ENCODE data around the gene PHKB. TPM values are rescaled to one million over a fixed set of nuclear protein-coding genes. Genes with fewer than 3 reads are reported as not detected.

The PHKB gene
- total and polyA plus RNA-seq, 2 donors (not counting 1 experiment from before 2014, with no cell fraction given), result 50.4 to 223 TPM

DNA sequence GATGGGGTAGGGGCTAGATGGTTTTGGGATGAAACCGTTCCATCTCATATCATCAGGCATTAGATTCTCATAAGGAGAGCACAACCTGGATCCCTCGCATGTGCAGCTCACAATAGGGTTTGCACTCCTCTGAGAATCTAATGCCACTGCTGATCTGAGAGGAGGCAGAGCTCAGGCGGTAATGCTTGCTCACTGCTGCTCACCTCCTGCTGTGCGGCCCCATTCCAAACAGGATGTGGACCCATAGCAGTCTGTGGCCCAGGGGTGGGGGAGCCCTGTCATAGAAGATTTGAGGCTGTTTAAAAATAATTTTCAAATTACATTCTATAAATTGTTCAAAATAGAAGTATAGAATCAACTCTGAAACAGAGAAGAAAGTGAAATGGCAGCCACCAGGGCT, 50.8 kb downstream of the PHKB start:
- H3K79me2 ChIP-seq (ENCODE audit: control insufficient read depth, insufficient read depth, low read length), result peaks cover 6% of the 10 kb centered on the region
- no peak overlapping the region for H3K4me3 ChIP-seq (ENCODE audit: control extremely low read depth in 1 of 5, extremely low read depth in 1 of 5, insufficient read depth in 1 of 5, low read depth in 2 of 5, low read length in 4 of 5)
- H3K9ac ChIP-seq (ENCODE audit: low read length), result no peak overlapping the region
- no peak overlapping the region for H3K4me2 ChIP-seq (replicated peaks; ENCODE audit: low read depth, low read length, poor library complexity, severe bottlenecking)
- intact Hi-C loops (cut with micrococcal nuclease), result no loop called here
- H3K36me3 ChIP-seq (replicated peaks in 1 of 2; ENCODE audit: control extremely low read depth in 1 of 2, control insufficient read depth in 1 of 2, extremely low read depth in 1 of 2, insufficient read depth in 2 of 2, low read length in 1 of 2), result peaks cover 4 to 54% of the 10 kb centered on the region in 2 experiments
- DNase-seq (no peak), ATAC-seq (ENCODE audit: low read depth) (no peak)
- Mint-ChIP-seq H3K4me1 (peaks cover 5% of the 10 kb centered on the region), H3K27ac (no peak overlapping the region), H3K27me3 (no peaks in the 10 kb centered on the region), H3K4me3 (no peak overlapping the region), H3K9me3 (ENCODE audit: insufficient read depth) (no peaks in the 10 kb centered on the region)
- H3K27ac ChIP-seq (ENCODE audit: low read length in 2 of 2), result no peak overlapping the region
- peaks cover 3% of the 10 kb centered on the region in 2 donors for H3K4me1 ChIP-seq (ENCODE audit: control insufficient read depth in 2 of 2, insufficient read depth in 2 of 2, low read length in 2 of 2)
- CTCF ChIA-PET, result interaction anchor here (2.3 kb wide), 1 partner anchor 51 kb away, joined by 7 read pairs; the partner anchor contains the start of genes ITFG1 and PHKB
- WGBS (ENCODE audit: insufficient coverage), result 94% methylated on average over 2 of the region's 4 CpGs
- H2AFZ ChIP-seq (ENCODE audit: insufficient read depth, low read depth, low read length, poor library complexity, severe bottlenecking), result no peak overlapping the region
- no peaks in the 10 kb centered on the region for H3K27me3 ChIP-seq (replicated peaks in 1 of 4; ENCODE audit: control extremely low read depth in 1 of 4, control insufficient read depth in 3 of 4, insufficient read depth in 4 of 4, low read length in 3 of 4)
- peaks cover 6% of the 10 kb centered on the region for H4K20me1 ChIP-seq (ENCODE audit: control insufficient read depth, insufficient read depth, low read length, poor library complexity, severe bottlenecking)
- POLR2A ChIA-PET, result no interaction called here
- TF ChIP-seq EZH2 (IDR thresholded peaks at IDR 0.05; ENCODE audit: borderline replicate concordance, insufficient read depth, low read depth, low read length, poor library complexity, severe bottlenecking), result no peak
- TF ChIP-seq, protein P1, sequence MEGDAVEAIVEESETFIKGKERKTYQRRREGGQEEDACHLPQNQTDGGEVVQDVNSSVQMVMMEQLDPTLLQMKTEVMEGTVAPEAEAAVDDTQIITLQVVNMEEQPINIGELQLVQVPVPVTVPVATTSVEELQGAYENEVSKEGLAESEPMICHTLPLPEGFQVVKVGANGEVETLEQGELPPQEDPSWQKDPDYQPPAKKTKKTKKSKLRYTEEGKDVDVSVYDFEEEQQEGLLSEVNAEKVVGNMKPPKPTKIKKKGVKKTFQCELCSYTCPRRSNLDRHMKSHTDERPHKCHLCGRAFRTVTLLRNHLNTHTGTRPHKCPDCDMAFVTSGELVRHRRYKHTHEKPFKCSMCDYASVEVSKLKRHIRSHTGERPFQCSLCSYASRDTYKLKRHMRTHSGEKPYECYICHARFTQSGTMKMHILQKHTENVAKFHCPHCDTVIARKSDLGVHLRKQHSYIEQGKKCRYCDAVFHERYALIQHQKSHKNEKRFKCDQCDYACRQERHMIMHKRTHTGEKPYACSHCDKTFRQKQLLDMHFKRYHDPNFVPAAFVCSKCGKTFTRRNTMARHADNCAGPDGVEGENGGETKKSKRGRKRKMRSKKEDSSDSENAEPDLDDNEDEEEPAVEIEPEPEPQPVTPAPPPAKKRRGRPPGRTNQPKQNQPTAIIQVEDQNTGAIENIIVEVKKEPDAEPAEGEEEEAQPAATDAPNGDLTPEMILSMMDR (IDR thresholded peaks at IDR 0.05), result no peak
- peaks cover 0 to 2% (median 0%) of the 10 kb centered on the region in 3 donors for H3K9me3 ChIP-seq (ENCODE audit: control extremely low read depth in 1 of 3, control insufficient read depth in 2 of 3, insufficient read depth in 1 of 3, low read length in 2 of 3)

DNA sequence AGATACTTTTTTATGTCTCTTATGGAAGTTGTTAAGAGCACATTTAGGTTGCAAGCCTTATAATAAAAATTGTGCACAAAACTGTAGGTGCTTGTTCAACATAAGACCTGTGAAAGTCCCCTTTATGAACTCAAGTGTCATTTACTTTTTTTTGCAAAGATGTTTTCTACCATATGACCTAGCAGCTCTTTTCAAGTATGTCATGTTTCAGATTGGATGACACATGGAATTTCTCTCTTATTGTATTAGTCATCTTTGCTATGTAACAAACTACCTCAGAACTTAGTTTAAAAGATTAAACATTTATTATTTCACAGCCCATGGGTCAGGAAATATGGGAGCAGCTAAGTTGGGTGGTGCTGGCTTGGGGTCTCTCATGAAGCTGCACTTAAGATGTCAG, 57.9 kb downstream of the PHKB start:
- H3K36me3 ChIP-seq (replicated peaks in 1 of 2; ENCODE audit: control extremely low read depth in 1 of 2, control insufficient read depth in 1 of 2, extremely low read depth in 1 of 2, insufficient read depth in 2 of 2, low read length in 1 of 2), result peaks cover 0 to 23% of the 10 kb centered on the region in 2 experiments
- CTCF ChIA-PET, result interaction anchor here (1.0 kb wide), 1 partner anchor 58 kb away, joined by 3 read pairs; the partner anchor contains the start of genes ITFG1 and PHKB
- DNase-seq, result no peak
- no peak overlapping the region for H2AFZ ChIP-seq (ENCODE audit: insufficient read depth, low read depth, low read length, poor library complexity, severe bottlenecking)
- H3K4me2 ChIP-seq (replicated peaks; ENCODE audit: low read depth, low read length, poor library complexity, severe bottlenecking), result no peak overlapping the region
- Mint-ChIP-seq H3K27me3 (no peaks in the 10 kb centered on the region), H3K4me3 (no peak overlapping the region), H3K27ac (no peak overlapping the region), H3K4me1 (peaks cover 13% of the 10 kb centered on the region), H3K9me3 (ENCODE audit: insufficient read depth) (no peaks in the 10 kb centered on the region)
- POLR2A ChIA-PET, result no interaction called here
- no peak overlapping the region for H3K9ac ChIP-seq (ENCODE audit: low read length)
- TF ChIP-seq, protein P1 (IDR thresholded peaks at IDR 0.05), result no peak
- no peak for TF ChIP-seq EZH2 (IDR thresholded peaks at IDR 0.05; ENCODE audit: borderline replicate concordance, insufficient read depth, low read depth, low read length, poor library complexity, severe bottlenecking)
- H3K27me3 ChIP-seq (replicated peaks in 1 of 4; ENCODE audit: control extremely low read depth in 1 of 4, control insufficient read depth in 3 of 4, insufficient read depth in 4 of 4, low read length in 3 of 4), result no peaks in the 10 kb centered on the region
- intact Hi-C loops (cut with micrococcal nuclease), result no loop called here
- no peaks in the 10 kb centered on the region for H4K20me1 ChIP-seq (ENCODE audit: control insufficient read depth, insufficient read depth, low read length, poor library complexity, severe bottlenecking)
- no peak overlapping the region for H3K4me3 ChIP-seq (ENCODE audit: control extremely low read depth in 1 of 5, extremely low read depth in 1 of 5, insufficient read depth in 1 of 5, low read depth in 2 of 5, low read length in 4 of 5)
- H3K27ac ChIP-seq (ENCODE audit: low read length in 2 of 2), result no peak overlapping the region
- H3K79me2 ChIP-seq (ENCODE audit: control insufficient read depth, insufficient read depth, low read length), result peaks cover 7% of the 10 kb centered on the region
- ATAC-seq (ENCODE audit: low read depth), result no peak
- peaks cover 11% of the 10 kb centered on the region in 2 donors for H3K4me1 ChIP-seq (ENCODE audit: control insufficient read depth in 2 of 2, insufficient read depth in 2 of 2, low read length in 2 of 2)
- peaks cover 0 to 6% (median 3%) of the 10 kb centered on the region in 3 donors for H3K9me3 ChIP-seq (ENCODE audit: control extremely low read depth in 1 of 3, control insufficient read depth in 2 of 3, insufficient read depth in 1 of 3, low read length in 2 of 3)

Measured in B cell (primary cell).